ENCODE results near the gene IL31RA.

IL31RA gene

DNA sequence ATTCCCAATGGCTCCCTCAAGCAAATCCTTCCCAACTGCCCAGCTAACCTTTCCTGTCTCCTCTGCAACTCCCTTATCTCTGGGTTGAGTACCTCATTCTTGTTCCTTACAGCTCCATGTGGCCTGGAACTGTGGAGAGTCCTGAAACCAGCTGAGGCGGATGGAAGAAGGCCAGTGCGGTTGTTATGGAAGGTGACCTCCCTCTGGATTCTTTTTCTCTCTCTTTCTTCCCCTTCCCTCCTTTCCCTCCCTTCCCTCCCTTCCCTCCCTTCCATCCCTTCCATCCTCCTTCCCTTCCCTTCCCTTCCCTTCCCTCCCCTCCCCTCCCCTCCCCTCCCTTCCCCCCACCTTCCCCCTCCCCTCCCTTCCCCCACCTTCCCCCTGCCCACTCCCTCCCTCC, 45.1 kb downstream of the IL31RA start:
- no peaks in the 10 kb centered on the region for H3K27me3 ChIP-seq (replicated peaks; ENCODE audit: insufficient read depth, low read length)

DNA sequence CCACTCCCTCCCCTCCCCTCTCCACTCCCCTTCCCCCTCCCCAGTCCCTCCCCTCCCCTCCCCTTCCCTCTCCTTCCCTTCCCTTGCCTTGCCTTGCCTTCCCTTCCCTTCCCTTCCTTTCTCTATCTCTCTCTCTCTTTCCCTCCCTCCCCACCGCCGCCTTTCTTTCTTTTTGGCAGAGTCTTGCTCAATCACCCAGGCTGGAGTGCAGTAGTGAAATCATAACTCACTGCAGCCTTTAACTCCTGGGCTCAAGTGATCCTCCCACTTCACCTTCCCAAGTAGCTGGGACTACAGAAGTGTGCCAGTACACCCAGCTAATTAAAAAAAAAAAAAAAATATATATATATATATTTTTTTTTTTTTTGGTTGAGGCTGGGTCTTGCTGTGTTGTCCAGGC, 45.5 kb downstream of the IL31RA start:
- TF ChIP-seq EZH2phosphoT487 (IDR thresholded peaks at IDR 0.05; ENCODE audit: low read length) (no peak), EZH2 (optimal IDR thresholded peaks at IDR 0.05; ENCODE audit: low read depth, low read length) (no peak)
- TF ChIP-seq, protein P1, sequence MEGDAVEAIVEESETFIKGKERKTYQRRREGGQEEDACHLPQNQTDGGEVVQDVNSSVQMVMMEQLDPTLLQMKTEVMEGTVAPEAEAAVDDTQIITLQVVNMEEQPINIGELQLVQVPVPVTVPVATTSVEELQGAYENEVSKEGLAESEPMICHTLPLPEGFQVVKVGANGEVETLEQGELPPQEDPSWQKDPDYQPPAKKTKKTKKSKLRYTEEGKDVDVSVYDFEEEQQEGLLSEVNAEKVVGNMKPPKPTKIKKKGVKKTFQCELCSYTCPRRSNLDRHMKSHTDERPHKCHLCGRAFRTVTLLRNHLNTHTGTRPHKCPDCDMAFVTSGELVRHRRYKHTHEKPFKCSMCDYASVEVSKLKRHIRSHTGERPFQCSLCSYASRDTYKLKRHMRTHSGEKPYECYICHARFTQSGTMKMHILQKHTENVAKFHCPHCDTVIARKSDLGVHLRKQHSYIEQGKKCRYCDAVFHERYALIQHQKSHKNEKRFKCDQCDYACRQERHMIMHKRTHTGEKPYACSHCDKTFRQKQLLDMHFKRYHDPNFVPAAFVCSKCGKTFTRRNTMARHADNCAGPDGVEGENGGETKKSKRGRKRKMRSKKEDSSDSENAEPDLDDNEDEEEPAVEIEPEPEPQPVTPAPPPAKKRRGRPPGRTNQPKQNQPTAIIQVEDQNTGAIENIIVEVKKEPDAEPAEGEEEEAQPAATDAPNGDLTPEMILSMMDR (IDR thresholded peaks at IDR 0.05; ENCODE audit: low read length) = no peak
- H3K4me2 ChIP-seq (ENCODE audit: low read depth, low read length) = no peak overlapping the region
- H3K9ac ChIP-seq (ENCODE audit: low read length) = no peak overlapping the region
- no peak overlapping the region for H3K4me3 ChIP-seq (ENCODE audit: low read length)
- no peaks in the 10 kb centered on the region for H4K20me1 ChIP-seq (ENCODE audit: insufficient read depth, low read length)
- H3K9me3 ChIP-seq (replicated peaks; ENCODE audit: insufficient read depth, low read length) = no peaks in the 10 kb centered on the region
- H2AFZ ChIP-seq (ENCODE audit: low read length) = no peak overlapping the region
- no peak overlapping the region for H3K27ac ChIP-seq (ENCODE audit: low read length)
- H3K4me1 ChIP-seq (ENCODE audit: low read length) = peaks cover 7% of the 10 kb centered on the region
- H3K27me3 ChIP-seq (replicated peaks; ENCODE audit: insufficient read depth, low read length) = no peaks in the 10 kb centered on the region
- no peaks in the 10 kb centered on the region for H3F3A ChIP-seq (ENCODE audit: insufficient read depth, low read length)
- H3K36me3 ChIP-seq (replicated peaks; ENCODE audit: insufficient read depth, low read length) = no peaks in the 10 kb centered on the region
- H3K9me2 ChIP-seq (replicated peaks; ENCODE audit: insufficient read depth, low read length) = no peaks in the 10 kb centered on the region
- H3K79me2 ChIP-seq (ENCODE audit: low read length) = no peaks in the 10 kb centered on the region
- DNase-seq = no peak

More for the DNA sequence above, 45.1 kb downstream of the IL31RA start:
- no peaks in the 10 kb centered on the region for H3K36me3 ChIP-seq (replicated peaks; ENCODE audit: insufficient read depth, low read length)
- H2AFZ ChIP-seq (ENCODE audit: low read length) = no peak overlapping the region
- no peak overlapping the region for H3K9ac ChIP-seq (ENCODE audit: low read length)
- peaks cover 7% of the 10 kb centered on the region for H3K4me1 ChIP-seq (ENCODE audit: low read length)
- H3K27ac ChIP-seq (ENCODE audit: low read length) = no peak overlapping the region
- TF ChIP-seq, protein P1 (IDR thresholded peaks at IDR 0.05; ENCODE audit: low read length) = no peak
- TF ChIP-seq EZH2phosphoT487 (IDR thresholded peaks at IDR 0.05; ENCODE audit: low read length) (no peak), EZH2 (optimal IDR thresholded peaks at IDR 0.05; ENCODE audit: low read depth, low read length) (no peak)
- no peak for DNase-seq
- no peaks in the 10 kb centered on the region for H3K9me3 ChIP-seq (replicated peaks; ENCODE audit: insufficient read depth, low read length)
- no peaks in the 10 kb centered on the region for H3F3A ChIP-seq (ENCODE audit: insufficient read depth, low read length)
- no peak overlapping the region for H3K4me2 ChIP-seq (ENCODE audit: low read depth, low read length)
- H3K4me3 ChIP-seq (ENCODE audit: low read length) = no peak overlapping the region
- H3K9me2 ChIP-seq (replicated peaks; ENCODE audit: insufficient read depth, low read length) = no peaks in the 10 kb centered on the region
- H4K20me1 ChIP-seq (ENCODE audit: insufficient read depth, low read length) = no peaks in the 10 kb centered on the region
- H3K79me2 ChIP-seq (ENCODE audit: low read length) = no peaks in the 10 kb centered on the region

DNA sequence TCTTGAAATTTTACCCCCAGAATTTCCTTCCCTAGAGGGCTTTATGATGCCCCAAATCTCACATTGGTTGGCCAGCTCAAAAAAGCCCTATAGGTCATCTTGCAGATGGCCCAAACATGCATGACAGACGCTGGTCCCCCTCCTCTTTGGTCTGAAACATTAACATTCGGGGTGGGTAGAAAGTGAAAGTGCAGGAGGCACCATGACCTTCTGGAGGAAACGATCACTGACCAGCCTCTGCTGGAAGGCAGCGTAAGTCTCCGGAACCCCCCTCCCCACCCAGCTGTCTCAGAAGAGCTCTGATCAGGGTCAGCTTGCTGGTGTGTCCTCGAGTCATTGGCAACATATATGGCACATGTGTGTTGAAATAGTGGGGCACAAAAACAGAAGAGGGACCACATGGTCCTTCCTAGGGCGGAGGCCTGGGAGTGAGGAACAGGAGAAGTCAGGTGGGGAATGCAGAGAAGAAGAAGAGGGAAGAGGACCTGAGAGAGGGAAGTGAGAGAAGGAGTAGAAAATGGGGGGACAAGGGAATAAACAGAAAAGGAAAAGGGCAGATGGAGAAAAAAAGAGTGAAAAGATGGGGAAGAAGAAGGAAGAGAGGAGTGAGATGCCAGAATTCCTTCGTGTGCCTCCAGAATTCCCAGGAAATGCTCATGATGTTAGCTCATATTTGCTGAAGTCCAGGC, 46.2 kb downstream of the IL31RA start:
- H3K9me2 ChIP-seq (replicated peaks; ENCODE audit: insufficient read depth, low read length) = no peaks in the 10 kb centered on the region
- no peaks in the 10 kb centered on the region for H3K36me3 ChIP-seq (replicated peaks; ENCODE audit: insufficient read depth, low read length)
- H4K20me1 ChIP-seq (ENCODE audit: insufficient read depth, low read length) = no peaks in the 10 kb centered on the region
- TF ChIP-seq EZH2 (optimal IDR thresholded peaks at IDR 0.05; ENCODE audit: low read depth, low read length) (no peak), EZH2phosphoT487 (IDR thresholded peaks at IDR 0.05; ENCODE audit: low read length) (no peak)
- TF ChIP-seq, protein P1 (IDR thresholded peaks at IDR 0.05; ENCODE audit: low read length) = no peak
- no peaks in the 10 kb centered on the region for H3F3A ChIP-seq (ENCODE audit: insufficient read depth, low read length)
- peaks cover 7% of the 10 kb centered on the region for H3K4me1 ChIP-seq (ENCODE audit: low read length)
- H3K27me3 ChIP-seq (replicated peaks; ENCODE audit: insufficient read depth, low read length) = no peaks in the 10 kb centered on the region
- H2AFZ ChIP-seq (ENCODE audit: low read length) = no peak overlapping the region
- H3K4me3 ChIP-seq (ENCODE audit: low read length) = no peak overlapping the region
- no peak overlapping the region for H3K27ac ChIP-seq (ENCODE audit: low read length)
- H3K79me2 ChIP-seq (ENCODE audit: low read length) = no peaks in the 10 kb centered on the region
- H3K9me3 ChIP-seq (replicated peaks; ENCODE audit: insufficient read depth, low read length) = no peaks in the 10 kb centered on the region
- DNase-seq = no peak
- no peak overlapping the region for H3K4me2 ChIP-seq (ENCODE audit: low read depth, low read length)
- H3K9ac ChIP-seq (ENCODE audit: low read length) = no peak overlapping the region

All from MM.1S (cell line).